HG02938 (cell line): ENCODE data around the gene TCF4.

Experiments
- ATAC-seq: cut with Tn5 transposase; IDR thresholded peaks from one replicate; pipeline ENCODE4 v1.9.1; 2021; ENCODE audit warnings: mild to moderate bottlenecking, moderate library complexity; ENCODE audit not compliant: unreplicated experiment

Gene TCF4

DNA sequence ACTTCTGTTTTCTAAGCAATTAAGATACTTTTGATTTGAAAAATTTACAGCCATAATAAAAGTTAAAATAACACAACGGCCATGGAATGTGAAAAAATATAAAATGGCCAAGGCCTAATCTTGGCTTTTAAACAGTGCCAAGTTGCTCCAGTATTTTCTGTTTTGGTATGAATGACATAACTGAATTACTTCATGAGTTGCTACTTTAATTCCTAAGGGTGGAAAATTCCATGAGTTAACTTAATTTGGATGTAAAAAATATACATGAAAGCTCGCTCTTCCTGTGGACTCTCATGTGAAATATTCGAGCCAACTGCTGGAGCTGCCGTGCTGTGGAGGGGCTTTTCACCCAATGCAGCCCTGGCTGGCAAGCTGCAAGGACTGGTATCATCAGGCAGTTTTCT is 342.8 kb downstream of the TCF4 start:
- no peak for ATAC-seq

- ATAC-seq = no peak
Measured at GRCh38 chr18:55244546-55244945, 343.4 kb downstream of the TCF4 start.

- ATAC-seq = no peak
Measured at GRCh38 chr18:55243857-55244256, 344.1 kb downstream of the TCF4 start.

GRCh38 chr18:55243255-55243654 is 344.7 kb downstream of the TCF4 start:
- ATAC-seq = no peak

DNA sequence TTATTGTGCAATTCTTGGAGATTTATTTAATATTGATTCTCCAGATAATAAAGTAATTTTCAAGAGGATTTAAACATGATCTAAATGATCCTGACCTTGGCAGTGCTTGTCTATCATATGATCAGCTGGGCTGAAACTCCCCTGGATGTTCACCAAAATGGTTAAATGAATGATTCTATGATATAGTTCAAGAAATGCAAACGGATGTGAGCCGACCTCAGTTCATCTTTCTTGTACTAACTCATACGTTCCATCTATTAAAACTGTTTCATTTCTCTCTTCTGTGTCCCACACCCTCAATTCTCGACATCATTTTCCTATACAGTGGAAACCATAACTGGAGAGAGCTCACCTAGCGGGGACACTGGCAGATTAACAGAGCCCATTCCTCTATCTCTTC is 347.0 kb downstream of the TCF4 start:
- peak; percentile 60 for ATAC-seq

- no peak for ATAC-seq
Measured at GRCh38 chr18:55239740-55240139, 348.3 kb downstream of the TCF4 start.

DNA sequence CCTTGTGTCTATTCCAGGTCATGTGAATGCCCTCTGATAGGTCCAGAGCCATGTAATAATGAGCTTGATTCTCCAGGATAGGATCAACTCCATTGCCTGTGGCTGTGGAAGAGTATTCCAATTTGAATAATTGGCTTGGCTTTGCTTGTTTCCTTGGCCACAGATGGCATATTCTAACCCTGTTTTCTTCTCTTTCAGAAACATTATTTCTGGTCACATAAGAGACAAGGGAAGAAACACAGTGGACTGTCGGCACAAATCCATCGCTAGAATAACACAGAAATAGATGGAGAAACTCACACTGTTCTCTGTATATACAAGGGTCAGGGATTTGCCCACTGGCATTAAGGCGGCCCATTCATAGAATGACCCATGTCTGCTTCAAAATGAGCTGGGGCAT is 350.3 kb downstream of the TCF4 start:
- no peak for ATAC-seq

GRCh38 chr18:55236150-55236931 is 351.7 kb downstream of the TCF4 start:
- peak; percentile 53 for ATAC-seq

GRCh38 chr18:55235094-55235461 is 352.9 kb downstream of the TCF4 start:
- no peak for ATAC-seq

- peak; percentile 72 for ATAC-seq
Measured at GRCh38 chr18:55234366-55235093, 353.5 kb downstream of the TCF4 start.

DNA sequence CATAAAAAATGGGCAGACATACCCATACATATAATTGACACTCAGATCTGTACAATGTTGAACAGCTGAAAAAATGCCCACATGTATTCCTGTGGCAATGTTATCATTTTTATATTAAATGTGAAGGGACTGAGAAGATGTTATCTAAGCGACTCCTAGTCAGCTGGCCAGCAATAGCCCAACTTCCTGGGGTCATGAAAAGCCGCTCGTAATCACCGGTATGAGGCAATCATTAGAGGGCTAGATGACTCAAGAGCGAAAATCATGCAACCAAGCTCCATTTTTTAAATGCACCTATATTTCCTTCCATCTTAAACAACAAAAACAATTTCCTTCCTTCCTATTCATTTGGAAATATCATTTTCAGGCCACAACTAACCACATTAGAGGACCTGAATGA is 354.1 kb downstream of the TCF4 start:
- ATAC-seq = no peak

- ATAC-seq = no peak
Measured at GRCh38 chr18:55232506-55232905, 355.5 kb downstream of the TCF4 start.

DNA sequence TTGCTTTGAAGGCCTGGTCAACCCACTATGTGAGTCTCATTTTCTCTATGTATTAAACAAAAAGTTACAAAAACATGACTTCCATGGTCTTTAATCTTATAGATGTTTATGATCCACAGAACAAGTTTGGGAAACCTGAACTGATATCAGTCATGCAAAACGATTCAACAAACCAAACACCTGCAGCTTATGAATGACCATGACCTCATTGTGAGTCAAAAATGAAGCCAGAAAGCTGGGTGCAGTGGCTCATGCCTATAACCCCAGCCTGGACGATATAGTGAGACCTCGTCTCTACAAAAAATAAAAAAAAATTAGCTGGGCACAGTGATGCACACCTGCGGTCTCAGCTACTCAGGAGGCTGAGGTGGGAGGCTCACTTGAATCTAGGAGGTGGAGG is 358.3 kb downstream of the TCF4 start:
- no peak for ATAC-seq

DNA sequence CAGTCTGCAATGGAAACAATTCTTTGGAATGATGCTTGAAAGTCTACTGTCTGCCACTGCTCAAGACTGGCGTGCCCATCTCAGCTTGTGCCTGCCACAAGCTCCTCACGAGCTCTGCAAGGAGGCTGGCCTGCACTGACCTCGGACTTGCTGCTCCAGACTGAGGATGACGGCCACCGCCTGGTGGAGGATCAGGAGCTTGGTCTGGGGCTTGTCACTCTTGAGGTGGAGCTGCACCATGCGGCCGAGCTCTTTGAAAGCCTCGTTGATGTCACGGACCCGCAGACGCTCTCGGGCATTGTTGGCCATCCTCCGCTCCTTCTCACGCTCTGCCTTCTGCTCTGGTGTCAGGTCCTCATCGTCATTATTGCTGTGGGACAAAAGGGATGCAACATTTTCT is 359.3 kb downstream of the TCF4 start:
- no peak for ATAC-seq

DNA sequence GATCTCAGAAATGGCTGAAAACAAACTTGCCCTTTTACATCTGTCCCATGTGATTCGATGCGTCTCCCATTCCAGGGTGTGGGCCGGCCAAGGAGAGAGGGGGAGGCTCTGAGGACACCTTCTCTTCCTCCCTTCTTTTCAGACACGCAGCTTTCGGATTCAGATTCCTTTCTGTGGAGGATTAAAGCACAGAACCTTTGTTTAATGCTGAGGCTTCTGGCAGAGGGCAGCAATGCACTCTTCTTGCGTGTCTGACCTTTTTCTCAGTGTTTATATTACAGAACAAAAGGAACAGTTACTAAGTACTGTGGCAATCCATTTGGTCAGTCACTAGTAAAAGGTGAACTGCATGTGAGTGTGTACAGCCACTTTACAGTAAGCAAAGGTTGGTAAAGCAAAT is 359.8 kb downstream of the TCF4 start:
- ATAC-seq = no peak

- ATAC-seq = no peak
Measured at GRCh38 chr18:55227771-55228170, 360.2 kb downstream of the TCF4 start.

GRCh38 chr18:55226044-55226443 is 361.9 kb downstream of the TCF4 start:
- no peak for ATAC-seq

- ATAC-seq = no peak
Measured at GRCh38 chr18:55224086-55224625, 363.8 kb downstream of the TCF4 start.

- ATAC-seq = no peak
Measured at GRCh38 chr18:55221622-55222021, 366.4 kb downstream of the TCF4 start.

GRCh38 chr18:55220523-55220922 is 367.5 kb downstream of the TCF4 start:
- ATAC-seq = peak; percentile 73

GRCh38 chr18:55219823-55220222 is 368.2 kb downstream of the TCF4 start:
- no peak for ATAC-seq

- no peak for ATAC-seq
Measured at GRCh38 chr18:55219059-55219458, 368.9 kb downstream of the TCF4 start.
